Mononuclear cell (primary cell): ENCODE data around the gene CTAG1A. TPM values are rescaled to one million over a fixed set of nuclear protein-coding genes. Genes with fewer than 3 reads are reported as not detected.
"Not testable (repeated sequence)": the region's sequence is repeated elsewhere in the genome, so short reads cannot be mapped to it uniquely, and the experiment has no call there.

Experiments
- H3K27me3 ChIP-seq: 2 replicates; pipeline ENCODE4 v1.6.0; 2011; ENCODE audit warnings: low read length, control low read depth; ENCODE audit not compliant: insufficient read depth
- H3K4me1 ChIP-seq: 2 replicates; pipeline ENCODE4 v1.5.1; 2011; ENCODE audit warnings: mild to moderate bottlenecking, low read length, control low read depth; ENCODE audit not compliant: insufficient read depth
- H3K4me3 ChIP-seq: 2 replicates; pipeline ENCODE4 v1.5.1; 2011; ENCODE audit warnings: mild to moderate bottlenecking, low read length, moderate library complexity
- H3K9me3 ChIP-seq: 2 replicates; pipeline ENCODE4 v1.5.1; 2011; ENCODE audit warnings: low read depth, mild to moderate bottlenecking, control low read depth, low read length
- total RNA-seq: library from RNA; depleted of rRNA; stranded (reverse); fragments of >200 nt; gene quantifications from one replicate; pipeline ENCODE4 v1.2.3, GENCODE V29; 2012

The CTAG1A gene
- total RNA-seq, 1 donor, result not detected

- Histone ChIP-seq H3K4me3 (no peak overlapping the region), H3K27me3 (no peaks in the 10 kb centered on the region)
These were observed 12.3 kb downstream of the CTAG1A start for GRCh38 chrX:154597221-154597620.

GRCh38 chrX:154598656-154599055 lies 13.7 kb downstream of the CTAG1A start:
- Histone ChIP-seq H3K27me3 (no peaks in the 10 kb centered on the region), H3K4me1 (peaks cover 6% of the 10 kb centered on the region), H3K4me3 (no peak overlapping the region), H3K9me3 (no peaks in the 10 kb centered on the region)

More at GRCh38 chrX:154597221-154597620, 12.3 kb downstream of the CTAG1A start:
- Histone ChIP-seq H3K9me3 (no peaks in the 10 kb centered on the region), H3K4me1 (peaks cover 6% of the 10 kb centered on the region)

DNA sequence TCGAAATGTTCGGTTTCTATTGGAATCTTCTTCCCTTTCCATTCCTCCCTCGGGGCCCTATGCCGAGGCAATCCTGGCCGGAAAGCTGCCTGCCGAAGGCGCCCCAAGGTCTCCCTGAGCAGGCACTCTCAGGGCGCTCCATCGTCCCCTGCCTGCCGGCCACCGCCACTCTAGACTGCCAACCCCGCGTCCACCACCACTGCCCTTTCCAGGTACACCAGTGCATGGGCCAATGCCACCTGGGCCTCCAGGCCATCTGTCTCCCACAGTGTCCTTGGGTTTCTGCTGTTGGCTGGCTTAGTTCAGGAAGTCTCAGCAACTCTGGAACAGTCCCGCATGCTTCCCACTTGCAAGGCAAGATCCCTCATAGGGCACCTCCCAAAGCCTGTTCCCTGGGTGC lies 14.6 kb downstream of the CTAG1A start:
- Histone ChIP-seq H3K27me3 (no peaks in the 10 kb centered on the region), H3K4me3 (no peak overlapping the region), H3K9me3 (no peaks in the 10 kb centered on the region), H3K4me1 (peaks cover 6% of the 10 kb centered on the region)

GRCh38 chrX:154600759-154601374 lies 15.9 kb downstream of the CTAG1A start:
- H3K9me3 ChIP-seq, result no peaks in the 10 kb centered on the region
- no peaks in the 10 kb centered on the region for H3K27me3 ChIP-seq
- H3K4me1 ChIP-seq, result peaks cover 6% of the 10 kb centered on the region
- H3K4me3 ChIP-seq, result no peak overlapping the region

DNA sequence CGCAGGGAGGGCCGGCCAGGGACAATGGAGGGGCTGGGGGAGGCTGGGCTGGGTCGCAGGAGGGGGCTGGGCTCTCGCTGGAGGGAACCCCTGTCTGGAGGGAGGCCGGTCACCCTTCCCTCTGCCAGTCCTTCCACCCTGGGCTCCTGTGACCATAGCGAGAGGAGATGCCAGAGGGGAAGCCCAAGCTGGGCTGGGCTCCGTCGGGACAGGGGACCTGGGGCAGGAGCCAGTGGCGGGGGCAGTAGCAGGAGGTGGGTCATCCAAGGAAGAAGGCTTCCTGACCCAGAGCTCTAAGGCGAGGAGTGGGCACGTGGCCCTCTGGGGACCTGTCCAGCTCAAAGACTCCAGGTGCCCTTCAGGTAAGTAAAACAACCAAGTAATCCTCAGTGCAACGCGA lies 17.3 kb downstream of the CTAG1A start:
- Histone ChIP-seq H3K27me3 (no peaks in the 10 kb centered on the region), H3K4me1 (no peaks in the 10 kb centered on the region), H3K9me3 (no peaks in the 10 kb centered on the region), H3K4me3 (no peak overlapping the region)

- Histone ChIP-seq H3K4me1 (no peaks in the 10 kb centered on the region), H3K27me3 (no peaks in the 10 kb centered on the region), H3K4me3 (no peak overlapping the region), H3K9me3 (no peaks in the 10 kb centered on the region)
These were observed 18.0 kb downstream of the CTAG1A start for GRCh38 chrX:154602766-154603437.

DNA sequence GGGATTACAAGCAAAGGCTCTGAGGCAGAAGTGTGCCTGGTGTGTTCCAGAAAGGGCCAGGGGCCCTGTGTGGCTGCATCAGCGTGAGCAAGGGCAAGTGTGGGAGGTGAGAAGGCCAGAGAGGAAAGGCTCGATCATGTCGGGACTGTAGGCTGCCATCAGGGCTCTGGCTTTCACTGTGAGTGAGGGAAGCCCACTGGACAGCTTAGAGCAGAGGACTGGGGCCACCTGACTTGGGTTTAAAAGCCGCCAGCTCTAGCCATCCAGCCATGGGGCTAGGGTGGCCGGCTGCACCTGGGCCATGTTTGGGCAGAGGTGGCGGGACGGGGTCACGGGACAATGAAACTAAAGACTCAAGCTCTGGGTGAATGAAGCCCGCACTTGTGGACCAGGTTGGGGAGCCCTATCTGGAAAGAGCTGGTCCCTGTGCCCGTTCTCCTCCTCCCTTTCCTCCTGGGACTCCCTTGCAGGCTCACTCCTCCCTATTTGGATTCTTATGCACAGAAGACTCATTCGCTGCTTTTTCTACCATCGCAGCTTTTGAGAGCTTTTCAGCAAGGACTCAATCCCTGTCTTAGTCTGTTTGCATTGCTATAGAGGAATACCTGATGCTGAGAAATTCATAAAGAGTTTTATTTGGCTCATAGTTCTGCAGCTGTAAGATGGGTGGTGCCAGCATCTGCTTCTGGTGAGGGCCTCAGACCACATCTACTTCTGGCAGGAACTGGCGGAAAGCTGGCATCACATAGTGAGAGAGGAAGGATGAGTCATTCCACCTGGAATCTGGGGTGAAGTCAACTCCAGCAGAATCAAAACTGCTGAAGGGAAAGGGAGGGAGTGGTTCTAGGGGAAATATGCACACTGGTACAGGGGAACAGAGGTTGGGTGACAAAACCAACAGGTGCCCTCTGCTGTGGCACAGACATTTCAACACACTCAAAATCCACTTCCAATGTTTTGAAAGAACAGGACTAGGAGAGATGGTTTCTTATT lies 18.8 kb downstream of the CTAG1A start:
- no peaks in the 10 kb centered on the region for H3K9me3 ChIP-seq
- no peaks in the 10 kb centered on the region for H3K4me1 ChIP-seq
- no peaks in the 10 kb centered on the region for H3K27me3 ChIP-seq
- no peak overlapping the region for H3K4me3 ChIP-seq

GRCh38 chrX:154605566-154605965 lies 20.6 kb downstream of the CTAG1A start:
- Histone ChIP-seq H3K4me1 (no peaks in the 10 kb centered on the region), H3K27me3 (no peaks in the 10 kb centered on the region), H3K4me3 (no peak overlapping the region), H3K9me3 (no peaks in the 10 kb centered on the region)

- H3K4me1 ChIP-seq, result no peaks in the 10 kb centered on the region
- no peak overlapping the region for H3K4me3 ChIP-seq
These were observed 22.4 kb downstream of the CTAG1A start for GRCh38 chrX:154607370-154607769.

DNA sequence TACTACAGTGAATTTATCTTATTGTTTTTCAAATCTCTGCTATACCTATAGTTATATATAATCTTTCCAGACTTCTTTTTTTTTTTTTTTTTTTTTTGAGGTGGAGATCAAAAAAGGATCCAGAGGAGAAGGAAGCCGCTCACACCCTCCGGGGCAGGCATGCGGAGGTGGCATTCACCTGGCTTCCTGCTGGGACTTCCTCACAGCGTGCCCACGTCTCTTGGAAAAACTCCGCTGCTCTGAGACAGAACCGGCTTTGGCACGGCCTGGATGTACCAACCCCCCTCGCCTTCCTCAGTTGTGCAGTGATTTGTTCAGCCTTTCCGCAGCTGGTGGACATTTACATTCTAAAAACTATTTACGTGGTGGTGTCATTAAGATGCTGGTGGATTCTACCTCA lies 23.0 kb downstream of the CTAG1A start:
- H3K9me3 ChIP-seq, H3K4me1 ChIP-seq, H3K4me3 ChIP-seq, H3K27me3 ChIP-seq: not testable (repeated sequence)

More at GRCh38 chrX:154607370-154607769, 22.4 kb downstream of the CTAG1A start:
- Histone ChIP-seq H3K27me3 (no peaks in the 10 kb centered on the region), H3K9me3 (no peaks in the 10 kb centered on the region)

DNA sequence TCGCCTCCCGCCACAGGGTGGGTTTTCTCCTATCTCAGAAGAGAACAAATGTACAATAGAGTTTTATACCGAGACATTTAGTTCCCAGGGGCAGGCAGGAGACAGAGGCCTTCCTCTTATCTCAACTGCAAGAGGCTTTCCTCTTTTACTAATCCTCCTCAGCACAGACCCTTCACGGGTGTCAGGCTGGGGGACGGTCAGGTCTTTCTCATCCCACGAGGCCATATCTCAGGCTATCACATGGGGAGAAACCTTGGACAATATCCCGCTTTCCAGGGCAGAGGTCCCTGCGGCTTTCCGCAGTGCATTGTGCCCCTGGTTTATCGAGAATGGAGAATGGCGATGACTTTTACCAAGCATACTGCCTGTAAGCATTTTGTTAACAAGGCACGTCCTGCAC lies 23.9 kb downstream of the CTAG1A start:
- H3K4me1 ChIP-seq, H3K27me3 ChIP-seq: not testable (repeated sequence)

DNA sequence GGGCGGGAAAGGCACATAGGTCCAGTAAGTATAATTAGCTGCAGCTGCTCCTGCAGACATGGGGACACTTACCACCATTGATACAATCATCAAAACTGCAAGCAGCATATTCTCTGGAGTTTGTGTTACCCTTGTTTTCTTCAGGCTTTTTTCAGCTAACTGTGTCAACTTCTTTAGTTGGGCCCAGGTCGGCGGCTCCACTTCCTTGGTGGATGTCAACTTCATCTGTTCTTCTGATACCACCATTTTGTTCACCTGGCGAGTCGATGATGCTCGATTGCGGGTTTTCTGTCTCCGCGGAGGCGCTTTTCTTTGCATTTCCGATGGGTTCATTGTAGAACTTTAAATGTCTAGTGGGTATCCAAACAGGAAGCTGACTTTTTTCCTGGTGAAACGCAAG lies 26.2 kb downstream of the CTAG1A start:
- not testable (repeated sequence) for H3K4me3 ChIP-seq, H3K4me1 ChIP-seq, H3K9me3 ChIP-seq, H3K27me3 ChIP-seq

More for the DNA sequence above, 23.9 kb downstream of the CTAG1A start:
- not testable (repeated sequence) for H3K9me3 ChIP-seq, H3K4me3 ChIP-seq

DNA sequence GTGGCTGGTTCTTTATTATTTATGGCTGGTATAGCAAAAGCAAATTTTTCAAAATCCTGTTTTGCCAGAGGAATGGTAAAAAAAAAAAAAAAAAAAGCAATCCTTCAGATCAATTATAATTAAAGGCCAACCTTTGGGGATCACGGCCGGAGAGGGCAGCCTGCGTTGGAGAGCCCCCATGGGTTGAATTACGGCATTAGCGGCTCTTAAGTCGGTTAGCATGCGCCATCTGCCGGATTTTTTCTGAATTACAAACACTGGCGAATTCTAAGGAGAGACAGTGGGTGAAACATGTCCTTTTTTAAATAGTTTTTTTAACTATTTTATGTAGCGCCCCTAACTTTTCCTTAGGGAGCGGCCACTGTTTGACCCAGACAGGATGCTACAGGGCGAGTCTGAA lies 28.7 kb downstream of the CTAG1A start:
- not testable (repeated sequence) for H3K4me1 ChIP-seq, H3K4me3 ChIP-seq, H3K9me3 ChIP-seq, H3K27me3 ChIP-seq

DNA sequence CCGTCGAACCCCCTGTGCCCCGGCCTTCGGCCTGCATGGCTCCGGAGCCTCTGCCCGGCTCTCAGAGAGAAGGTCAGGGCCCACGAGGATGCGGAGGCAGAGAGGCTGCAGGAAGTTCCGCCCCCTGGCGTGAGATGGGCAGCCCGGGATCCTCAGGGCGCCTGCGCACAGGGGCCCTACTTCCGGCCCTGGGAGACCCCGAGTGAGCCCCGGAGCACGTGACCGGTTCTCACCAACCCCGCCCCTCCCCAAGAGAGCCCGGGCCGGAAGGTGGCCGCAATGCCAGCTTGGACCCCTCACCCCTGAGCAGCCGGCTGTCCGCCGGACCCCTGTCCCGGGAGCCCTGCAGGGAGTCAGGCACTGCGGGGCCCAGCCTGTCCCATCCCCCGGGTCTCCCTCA lies 34.2 kb downstream of the CTAG1A start, which contains the start of gene CTAG1B:
CTAG1B (minus strand) TSS at position 101 of the 400 bp plus-strand sequence; CDS start at position 37, 64 bp downstream.
- not testable (repeated sequence) for H3K4me1 ChIP-seq, H3K9me3 ChIP-seq, H3K27me3 ChIP-seq, H3K4me3 ChIP-seq

- not testable (repeated sequence) for H3K9me3 ChIP-seq
These were observed 36.0 kb downstream of the CTAG1A start for GRCh38 chrX:154620767-154621414.

More at GRCh38 chrX:154620767-154621414, 36.0 kb downstream of the CTAG1A start:
- not testable (repeated sequence) for H3K4me3 ChIP-seq, H3K4me1 ChIP-seq, H3K27me3 ChIP-seq
